NT2/D1 (cell line): Measurements from ENCODE around the gene PEAK3.

Experiments used
- DNase-seq: peaks from one replicate; pipeline ENCODE4 v3.0.0-alpha.2; 2011; ENCODE audit warnings: low read depth, low spot score
- H3K27me3 ChIP-seq: 2 replicates; pipeline ENCODE4 v1.6.0; 2011; ENCODE audit warnings: mild to moderate bottlenecking; ENCODE audit not compliant: insufficient read length, insufficient read depth
- H3K36me3 ChIP-seq: 2 replicates; pipeline ENCODE4 v1.6.1; 2011; ENCODE audit warnings: mild to moderate bottlenecking, low read length, mixed read lengths; ENCODE audit not compliant: insufficient read depth, insufficient read length
- H3K4me1 ChIP-seq: 2 replicates; pipeline ENCODE4 v1.5.1; 2011; ENCODE audit not compliant: insufficient read depth, insufficient read length
- H3K4me3 ChIP-seq: 2 replicates; pipeline ENCODE4 v1.5.1; 2011; ENCODE audit warnings: low read depth; ENCODE audit not compliant: insufficient read length
- H3K9ac ChIP-seq: 2 replicates; pipeline ENCODE4 v1.6.0; 2011; ENCODE audit warnings: low read depth; ENCODE audit not compliant: insufficient read length
- H3K9me3 ChIP-seq: 2 replicates; pipeline ENCODE4 v1.5.1; 2011; ENCODE audit warnings: mild to moderate bottlenecking, low read length; ENCODE audit not compliant: insufficient read depth
- SUZ12 ChIP-seq: IDR thresholded peaks from 2 replicates; pipeline ENCODE4 v1.6.1; 2011; ENCODE audit not compliant: insufficient read length, insufficient read depth; ENCODE audit errors: extremely low read depth
- YY1 ChIP-seq: IDR thresholded peaks from 2 replicates; pipeline ENCODE4 v1.6.1; 2011; ENCODE audit not compliant: insufficient read length, insufficient read depth
- ZNF274 ChIP-seq: IDR thresholded peaks from 2 replicates; pipeline ENCODE4 v1.6.1; 2011; ENCODE audit warnings: mild to moderate bottlenecking, low read depth, low read length

The PEAK3 gene

GRCh38 chr19:2273356-2274184, 8.4 kb downstream of the PEAK3 start:
- peak; percentile 80 for DNase-seq
- Histone ChIP-seq H3K9ac (peak overlapping the region; percentile 57), H3K4me1 (peaks cover 30% of the 10 kb centered on the region)

GRCh38 chr19:2271234-2272103, 10.5 kb downstream of the PEAK3 start:
- DNase-seq = no peak
- no peaks in the 10 kb centered on the region for H3K9me3 ChIP-seq
- H3K9ac ChIP-seq = peak overlapping the region; percentile 95
- peaks cover 40% of the 10 kb centered on the region for H3K36me3 ChIP-seq
- no peaks in the 10 kb centered on the region for H3K27me3 ChIP-seq
- TF ChIP-seq YY1 (no peak), ZNF274 (no peak), SUZ12 (no peak)
- H3K4me1 ChIP-seq = peaks cover 33% of the 10 kb centered on the region
- peak overlapping the region; percentile 100 for H3K4me3 ChIP-seq

More at GRCh38 chr19:2273356-2274184, 8.4 kb downstream of the PEAK3 start:
- Histone ChIP-seq H3K36me3 (peaks cover 43% of the 10 kb centered on the region), H3K9me3 (no peaks in the 10 kb centered on the region), H3K27me3 (no peaks in the 10 kb centered on the region), H3K4me3 (peak overlapping the region; percentile 13)
- no peak for TF ChIP-seq YY1
- no peak for TF ChIP-seq ZNF274
- no peak for TF ChIP-seq SUZ12

- H3K4me3 ChIP-seq = peak overlapping the region; percentile 100
- H3K4me1 ChIP-seq = peaks cover 26% of the 10 kb centered on the region
- peaks cover 39% of the 10 kb centered on the region for H3K36me3 ChIP-seq
- H3K9me3 ChIP-seq = no peaks in the 10 kb centered on the region
- DNase-seq = no peak
- peak overlapping the region; percentile 100 for H3K9ac ChIP-seq
- no peaks in the 10 kb centered on the region for H3K27me3 ChIP-seq
- TF ChIP-seq ZNF274 = no peak
- no peak for TF ChIP-seq YY1
- TF ChIP-seq SUZ12 = no peak
These were observed 11.3 kb downstream of the PEAK3 start for GRCh38 chr19:2270423-2271233.

DNA sequence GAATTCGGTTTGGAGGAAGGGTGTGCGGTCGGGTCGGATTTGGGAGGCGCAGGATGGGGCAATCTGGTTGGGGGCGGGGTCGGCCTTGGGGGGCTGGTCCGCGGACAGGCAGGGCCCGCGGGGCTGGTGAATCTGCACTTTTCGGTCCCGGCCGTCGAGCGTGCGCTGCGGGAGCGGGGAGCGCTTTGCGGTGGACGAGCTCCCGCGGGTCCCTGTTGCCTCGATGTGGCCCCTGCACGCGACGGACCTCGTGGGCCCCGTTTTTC, 11.9 kb downstream of the PEAK3 start:
- H3K27me3 ChIP-seq = no peaks in the 10 kb centered on the region
- TF ChIP-seq SUZ12 = no peak
- TF ChIP-seq YY1 = no peak
- TF ChIP-seq ZNF274 = no peak
- no peak for DNase-seq

GRCh38 chr19:2269244-2270156, 12.5 kb downstream of the PEAK3 start:
- Histone ChIP-seq H3K9me3 (no peaks in the 10 kb centered on the region), H3K4me3 (peak overlapping the region; percentile 100), H3K27me3 (no peaks in the 10 kb centered on the region), H3K4me1 (peaks cover 19% of the 10 kb centered on the region), H3K36me3 (peaks cover 39% of the 10 kb centered on the region), H3K9ac (peak overlapping the region; percentile 100)
- DNase-seq = peak; percentile 93
- no peak for TF ChIP-seq ZNF274
- peak; percentile 89 for TF ChIP-seq YY1

More for the DNA sequence above, 11.9 kb downstream of the PEAK3 start:
- Histone ChIP-seq H3K9ac (peak overlapping the region; percentile 100), H3K4me3 (peak overlapping the region; percentile 100), H3K9me3 (no peaks in the 10 kb centered on the region), H3K4me1 (peaks cover 21% of the 10 kb centered on the region), H3K36me3 (peaks cover 39% of the 10 kb centered on the region)

DNA sequence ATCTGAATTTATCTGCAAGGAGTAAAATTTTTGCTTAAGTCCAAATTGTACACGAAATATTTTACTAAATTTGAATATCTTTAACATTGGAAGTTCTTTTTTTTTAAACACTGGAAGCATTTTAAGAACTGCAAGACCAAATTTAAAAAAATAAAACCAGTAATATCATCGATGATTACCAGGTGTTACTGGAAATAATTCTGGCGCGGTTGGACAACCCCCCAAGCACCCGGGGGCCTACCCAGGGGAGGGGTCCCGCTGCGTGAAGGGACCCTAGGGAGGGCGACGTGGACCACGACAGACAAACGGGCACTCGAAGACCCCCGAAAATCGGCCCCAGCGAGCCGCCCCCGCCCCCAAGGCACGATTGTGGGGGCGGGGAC, 13.1 kb downstream of the PEAK3 start:
- Histone ChIP-seq H3K9ac (no peak overlapping the region), H3K4me1 (peaks cover 14% of the 10 kb centered on the region), H3K9me3 (no peaks in the 10 kb centered on the region), H3K27me3 (no peaks in the 10 kb centered on the region), H3K36me3 (peaks cover 33% of the 10 kb centered on the region), H3K4me3 (peak overlapping the region; percentile 58)
- no peak for TF ChIP-seq YY1
- TF ChIP-seq ZNF274 = no peak
- no peak for TF ChIP-seq SUZ12
- no peak for DNase-seq
